HG02973 (cell line): Measurements from ENCODE around the gene LVRN.
A peak's percentile ranks its signal among the peaks of the same experiment; 100 is the strongest.

ENCODE experiments used
- ATAC-seq: cut with Tn5 transposase; IDR thresholded peaks from one replicate; pipeline ENCODE4 v1.9.1; 2021; ENCODE audit warnings: moderate library complexity; ENCODE audit not compliant: unreplicated experiment

The LVRN gene

DNA sequence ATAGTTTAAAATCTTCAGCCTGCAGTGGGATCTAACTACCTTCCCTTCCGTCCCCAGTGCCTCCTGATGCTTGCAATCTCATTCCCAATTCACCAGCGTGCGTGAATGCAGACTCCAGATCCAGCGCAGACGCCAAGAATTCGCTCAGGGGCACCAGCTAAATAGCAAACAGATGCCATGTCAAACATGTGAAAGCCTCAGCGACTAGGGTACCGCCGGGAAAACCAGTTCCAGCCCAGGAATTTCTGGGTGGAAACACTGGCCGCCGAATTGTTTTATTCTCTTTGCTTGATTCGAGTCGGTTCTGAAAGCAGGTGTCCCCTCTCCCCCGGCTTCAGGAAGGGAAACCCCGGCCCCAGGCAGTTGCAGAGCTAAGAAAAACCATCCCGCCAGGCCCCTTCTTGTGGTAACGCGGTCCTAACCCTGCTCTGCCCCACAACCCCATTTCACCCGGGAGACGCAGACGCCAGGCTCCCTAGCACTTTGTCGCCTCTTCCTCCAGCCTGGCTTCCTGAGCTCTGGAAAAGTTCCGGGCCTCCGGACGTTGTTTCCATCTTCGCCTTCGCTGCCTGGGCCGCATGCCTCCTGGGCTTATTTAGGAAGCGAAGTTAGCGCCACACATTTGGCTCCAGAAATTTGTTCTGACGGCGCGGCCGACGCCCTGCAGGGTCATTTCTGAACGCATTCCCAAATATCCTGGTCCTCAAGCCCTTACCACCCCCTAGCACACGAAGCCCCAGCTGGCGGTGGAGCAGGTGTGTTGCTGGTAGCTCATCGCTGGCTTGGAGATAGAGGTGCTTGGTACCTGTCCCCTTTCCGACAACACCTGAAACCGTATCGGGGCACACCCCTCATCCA lies 665 bp upstream of the LVRN start:
- ATAC-seq, result no peak

DNA sequence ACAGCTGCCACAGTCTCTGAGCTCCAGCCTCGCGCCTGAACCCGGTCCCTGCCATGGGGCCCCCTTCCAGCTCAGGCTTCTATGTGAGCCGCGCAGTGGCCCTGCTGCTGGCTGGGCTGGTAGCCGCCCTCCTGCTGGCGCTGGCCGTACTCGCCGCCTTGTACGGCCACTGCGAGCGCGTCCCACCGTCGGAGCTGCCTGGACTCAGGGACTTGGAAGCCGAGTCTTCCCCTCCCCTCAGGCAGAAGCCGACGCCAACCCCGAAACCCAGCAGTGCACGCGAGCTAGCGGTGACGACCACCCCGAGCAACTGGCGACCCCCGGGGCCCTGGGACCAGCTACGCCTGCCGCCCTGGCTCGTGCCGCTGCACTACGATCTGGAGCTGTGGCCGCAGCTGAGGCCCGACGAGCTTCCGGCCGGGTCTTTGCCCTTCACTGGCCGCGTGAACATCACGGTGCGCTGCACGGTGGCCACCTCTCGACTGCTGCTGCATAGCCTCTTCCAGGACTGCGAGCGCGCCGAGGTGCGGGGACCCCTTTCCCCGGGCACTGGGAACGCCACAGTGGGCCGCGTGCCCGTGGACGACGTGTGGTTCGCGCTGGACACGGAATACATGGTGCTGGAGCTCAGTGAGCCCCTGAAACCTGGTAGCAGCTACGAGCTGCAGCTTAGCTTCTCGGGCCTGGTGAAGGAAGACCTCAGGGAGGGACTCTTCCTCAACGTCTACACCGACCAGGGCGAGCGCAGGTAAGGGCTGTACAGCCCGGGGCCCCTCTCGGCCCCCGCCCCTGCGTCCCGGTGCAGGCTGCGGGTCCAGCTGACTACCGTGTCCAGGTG lies 509 bp downstream of the LVRN start:
- ATAC-seq, result no peak

DNA sequence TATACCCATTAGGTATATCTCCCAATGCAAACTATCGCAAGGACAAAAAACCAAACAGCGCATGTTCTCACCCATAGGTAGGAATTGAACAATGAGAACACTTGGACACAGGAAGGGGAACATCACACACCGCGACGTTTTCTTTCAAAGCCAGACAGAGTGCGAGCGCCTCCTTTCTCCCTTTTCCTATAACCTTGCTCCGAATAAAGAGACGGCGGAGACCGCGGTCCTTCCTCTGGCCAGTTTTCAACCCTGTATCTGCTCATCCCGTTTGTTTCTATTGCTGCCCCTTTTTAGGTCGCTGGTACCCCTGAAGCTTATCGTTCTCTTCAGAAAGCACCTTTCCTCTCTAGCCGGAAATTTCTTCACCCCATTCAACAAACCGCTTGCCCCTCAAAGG lies 1.3 kb downstream of the LVRN start:
- ATAC-seq, result no peak

DNA sequence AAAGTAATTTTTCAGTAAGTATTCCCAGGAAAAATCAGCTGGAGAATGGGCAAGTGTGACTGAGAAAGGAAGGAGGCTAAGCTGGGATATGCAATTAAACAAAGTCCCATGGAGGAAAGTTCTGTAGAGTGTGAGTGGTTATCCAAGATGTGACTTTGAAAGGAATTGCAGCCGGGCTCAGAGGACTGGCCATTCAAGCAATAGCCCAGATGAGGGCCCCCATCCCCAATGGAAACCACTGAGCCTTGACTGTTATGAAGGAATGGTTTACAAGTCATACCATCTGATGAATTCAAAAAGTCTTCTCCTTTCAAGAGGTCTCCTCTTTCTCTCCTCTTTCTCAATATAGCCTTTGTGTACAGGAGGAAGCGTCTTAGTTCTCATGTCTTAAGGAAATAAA lies 6.5 kb downstream of the LVRN start:
- ATAC-seq, result no peak

DNA sequence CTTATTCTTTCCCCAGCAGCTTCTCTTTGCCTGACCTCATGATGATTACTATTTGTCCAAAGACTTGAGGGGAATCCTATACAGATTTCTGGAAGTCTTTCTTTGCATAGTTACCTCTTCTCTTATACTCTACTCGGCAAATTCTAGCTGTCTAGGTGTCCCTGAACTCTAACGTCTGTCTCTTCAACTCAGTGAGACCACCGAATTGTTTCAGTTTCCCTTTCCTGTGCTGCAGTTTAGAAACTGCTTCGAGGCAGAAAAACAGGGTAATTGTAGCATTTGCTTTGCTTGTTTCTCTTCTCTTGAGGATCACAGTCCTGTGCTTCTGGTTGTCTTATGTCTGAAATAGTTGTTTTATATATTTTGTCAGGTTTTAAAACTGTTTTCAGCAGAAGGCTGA lies 14.8 kb downstream of the LVRN start:
- peak; percentile 89 for ATAC-seq

DNA sequence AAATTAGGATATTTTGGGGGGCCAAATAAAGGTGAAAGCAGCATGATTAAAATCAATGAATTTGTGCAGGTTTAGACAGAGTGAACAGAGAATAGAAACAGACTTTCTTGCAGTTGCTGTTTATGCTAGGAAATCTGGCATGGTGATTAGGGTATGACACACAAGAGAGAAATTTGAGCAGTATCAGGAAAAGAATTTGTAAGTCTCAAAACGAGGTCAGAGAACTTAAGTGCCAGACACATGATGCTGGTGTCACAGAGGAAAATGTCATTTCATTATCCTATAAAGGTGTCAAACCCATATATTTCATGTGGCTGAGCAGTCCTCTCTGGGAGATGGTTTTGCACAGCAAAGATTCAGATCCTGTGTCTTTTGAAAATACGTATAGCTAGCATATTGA lies 15.7 kb downstream of the LVRN start:
- ATAC-seq, result no peak

DNA sequence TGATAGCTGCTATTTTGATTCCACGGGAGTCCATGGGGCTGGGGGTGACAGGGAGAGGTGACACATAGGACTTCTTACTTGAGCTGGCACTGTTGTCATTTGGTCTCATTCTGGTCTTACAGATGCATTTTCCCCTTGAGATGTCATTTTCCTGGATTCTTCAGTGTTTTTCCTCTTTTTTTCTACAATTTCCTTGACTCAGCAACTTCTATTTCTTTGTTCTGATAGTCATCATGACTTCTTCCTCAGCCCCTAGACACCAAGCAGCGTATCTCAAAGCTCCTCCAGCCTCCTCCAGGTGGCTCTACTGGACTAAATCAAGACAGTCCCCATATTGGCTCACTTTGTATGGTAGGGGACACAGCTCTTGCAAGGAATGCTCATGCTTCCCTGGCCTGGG lies 16.5 kb downstream of the LVRN start:
- no peak for ATAC-seq

DNA sequence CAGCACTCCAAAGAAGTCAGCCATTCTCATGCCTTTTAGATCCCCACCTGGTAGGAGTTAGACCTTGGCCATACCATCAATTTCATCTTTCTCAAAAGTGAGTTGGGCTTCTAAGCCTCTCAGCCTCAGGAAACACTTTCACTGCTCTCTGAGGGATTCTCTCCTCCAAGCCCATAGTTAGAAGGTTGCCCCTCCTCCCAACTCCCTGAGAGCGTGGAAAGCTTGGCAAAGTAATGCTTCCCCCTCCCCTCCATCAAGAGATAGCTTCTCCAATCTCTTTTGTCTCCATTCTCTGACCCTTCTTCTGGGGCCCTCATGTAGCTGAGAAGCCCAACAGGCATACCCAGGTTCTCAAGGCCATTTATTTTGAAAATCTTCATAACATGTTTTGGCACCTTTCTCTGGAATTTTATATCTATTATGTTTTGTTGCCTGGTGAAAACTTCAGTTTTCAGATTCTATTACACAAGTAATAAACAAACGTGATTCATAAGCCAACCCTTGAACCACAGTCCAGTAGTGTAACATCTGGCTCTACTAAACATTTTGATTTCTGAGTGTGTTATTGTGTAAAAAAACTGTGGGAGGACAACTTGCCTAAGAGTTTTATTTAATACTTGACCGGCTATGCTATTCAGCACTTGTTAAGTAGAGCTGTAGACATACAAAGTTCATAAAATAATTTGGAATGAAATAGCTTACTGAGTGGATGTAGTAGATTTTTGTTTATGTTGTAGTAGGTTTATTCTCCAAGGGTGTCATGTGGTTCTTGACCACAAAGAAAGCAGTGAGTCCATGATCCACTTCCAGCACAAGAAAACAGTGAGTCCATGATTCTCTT lies 17.1 kb downstream of the LVRN start:
- ATAC-seq, result no peak

DNA sequence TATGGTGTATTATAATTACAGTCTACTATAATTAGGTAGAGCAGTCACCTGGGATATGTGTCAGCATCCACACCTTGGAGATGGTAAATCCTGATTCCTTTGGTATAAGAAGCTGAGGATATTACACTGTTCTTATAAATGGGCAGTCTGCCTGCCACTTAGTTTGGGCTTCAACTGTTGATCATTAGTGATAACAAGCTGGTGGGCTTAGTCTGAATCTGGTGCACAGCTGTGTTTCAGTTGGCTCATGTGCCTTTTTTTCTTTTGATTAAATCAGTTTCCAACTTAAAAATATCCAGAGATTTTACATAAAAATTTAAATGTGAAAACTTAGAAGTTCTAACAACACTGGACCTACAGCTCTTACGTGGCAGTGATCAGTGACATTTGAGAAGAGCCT lies 21.2 kb downstream of the LVRN start:
- ATAC-seq, result no peak

DNA sequence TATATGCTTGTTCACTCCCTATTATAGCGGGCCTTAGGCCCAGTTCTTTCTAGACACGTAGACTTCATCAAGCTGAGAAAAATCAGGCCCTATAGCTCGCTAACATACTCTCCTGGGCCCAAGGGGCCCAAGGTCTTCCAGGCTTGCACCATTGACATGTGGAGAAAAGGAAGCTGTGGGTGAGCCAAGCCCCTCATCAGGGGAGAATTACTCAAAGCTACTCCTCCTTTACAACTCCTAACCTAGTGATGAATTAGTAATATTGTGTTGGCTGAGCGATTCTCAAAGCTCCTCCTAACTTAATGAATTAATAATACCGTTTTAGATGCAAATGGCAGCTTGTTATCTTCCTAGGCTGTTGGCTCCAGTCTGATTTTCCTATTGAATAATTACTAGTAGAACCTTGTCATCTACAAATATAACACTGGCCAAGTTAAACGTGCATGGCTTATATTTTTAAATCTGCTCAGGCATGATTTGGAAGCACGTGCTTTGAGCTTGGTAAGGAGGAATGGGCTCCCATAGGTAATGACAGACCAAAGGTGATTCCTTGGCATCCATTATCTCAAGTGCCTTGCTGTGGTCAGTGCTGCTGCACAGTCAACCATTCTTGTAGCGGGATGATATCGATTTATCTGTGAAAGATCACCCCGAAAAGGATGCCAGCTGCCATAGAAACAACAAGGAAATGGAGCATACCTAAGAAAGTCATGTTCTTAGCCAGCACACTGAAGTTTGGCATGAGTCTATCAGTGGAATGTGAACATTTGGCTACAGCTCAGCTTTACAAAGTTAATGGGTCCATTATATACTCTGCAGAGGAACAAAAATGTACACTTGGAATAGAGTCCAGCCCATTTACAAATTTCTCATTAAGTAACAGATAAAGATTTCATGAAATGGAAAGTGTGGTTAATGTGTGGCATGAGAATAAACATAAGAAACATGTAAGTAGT lies 23.8 kb downstream of the LVRN start:
- ATAC-seq, result no peak

DNA sequence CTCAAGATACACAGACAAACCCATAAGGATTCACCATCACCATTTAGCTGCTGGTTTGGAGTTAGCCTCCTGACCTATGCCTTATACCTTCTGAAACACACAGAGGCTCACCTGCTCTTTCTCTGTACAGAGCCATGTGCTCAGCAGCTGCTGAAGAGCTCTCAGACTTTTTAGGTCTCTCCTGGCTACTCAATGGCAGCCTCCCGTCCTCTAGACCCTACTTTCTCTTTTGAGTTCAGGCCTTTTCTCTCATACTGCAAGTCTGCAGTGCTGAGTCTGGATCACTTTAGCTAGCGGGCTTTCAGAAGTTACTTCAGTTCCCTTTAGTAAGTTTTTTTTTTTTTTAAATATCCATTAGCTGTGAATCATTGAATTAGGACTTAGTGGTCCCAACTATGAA lies 25.7 kb downstream of the LVRN start:
- no peak for ATAC-seq

DNA sequence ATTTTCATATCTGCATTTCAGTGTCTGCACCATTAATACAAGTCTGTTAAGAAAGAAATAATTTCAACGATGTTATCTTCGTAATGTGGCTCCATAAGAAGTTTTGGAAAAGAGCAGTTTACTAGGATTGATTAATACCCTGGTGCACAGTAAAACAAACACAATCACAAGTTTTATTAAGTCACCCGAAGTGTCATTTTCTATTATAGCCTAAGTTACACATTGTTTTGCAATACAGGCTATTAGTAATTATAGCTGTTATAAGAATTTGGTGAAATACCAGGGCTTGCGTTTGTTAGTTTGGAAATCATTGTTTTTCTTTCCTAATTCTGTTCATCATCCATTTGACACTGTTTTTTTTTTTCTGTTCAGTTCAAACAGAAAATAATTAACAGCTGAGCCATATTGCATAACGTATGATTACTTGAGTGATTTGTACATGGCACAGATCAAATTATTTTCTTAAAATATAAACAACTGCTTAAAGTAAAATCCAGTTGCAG lies 30.6 kb downstream of the LVRN start:
- ATAC-seq, result no peak

DNA sequence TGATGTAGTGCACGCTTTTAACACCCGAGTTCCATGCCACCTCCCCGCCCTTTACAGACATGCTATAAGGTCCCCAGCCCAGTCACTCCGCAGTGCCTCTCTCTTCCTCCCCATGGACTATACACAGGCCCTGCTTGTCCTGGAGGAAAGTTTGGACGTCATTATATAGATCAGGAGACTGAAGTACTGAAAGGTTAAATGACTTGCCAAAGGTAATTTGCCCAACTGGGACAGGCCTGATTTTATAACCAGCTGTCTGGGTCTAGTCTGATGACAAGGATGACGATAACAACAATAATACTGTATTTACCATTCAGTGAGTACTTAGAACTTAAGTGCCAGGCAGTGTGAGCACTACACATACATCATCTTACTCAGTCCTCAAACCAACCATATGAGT lies 33.1 kb downstream of the LVRN start:
- no peak for ATAC-seq

DNA sequence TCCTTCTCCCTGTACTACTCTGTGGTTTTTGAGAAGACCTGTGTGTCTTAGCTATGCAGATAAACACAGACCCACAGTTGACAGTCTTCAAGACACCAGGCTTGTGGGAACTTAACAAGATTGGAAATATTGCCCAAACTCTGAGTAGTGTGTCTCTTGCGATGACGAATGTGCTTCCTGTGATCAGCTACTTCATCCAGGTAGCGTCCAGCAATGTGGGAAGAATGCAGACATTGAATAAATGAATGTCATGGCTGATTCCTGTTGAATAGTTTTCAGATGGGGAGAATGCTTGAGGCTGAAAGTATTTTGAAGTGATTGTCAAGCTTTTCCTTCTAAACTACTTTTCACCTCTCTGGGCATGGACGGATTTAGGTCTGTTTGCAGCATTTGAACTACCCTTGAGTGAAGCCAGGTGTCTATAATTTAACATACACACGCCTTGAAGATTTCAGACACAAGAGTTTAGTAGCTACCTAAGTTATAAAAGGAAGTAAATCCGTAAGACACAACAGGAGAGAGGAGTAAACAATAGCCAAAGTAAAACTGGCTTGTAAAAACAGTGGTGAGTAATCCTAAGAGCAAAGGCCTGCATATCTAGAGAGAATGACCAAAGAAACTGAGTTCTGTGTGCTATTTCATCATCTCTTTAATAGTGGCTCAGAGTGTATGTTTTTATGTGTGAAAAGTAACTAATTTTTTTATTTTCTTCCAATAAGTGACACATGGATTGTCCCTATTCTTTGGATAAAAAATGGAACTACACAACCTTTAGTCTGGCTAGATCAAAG lies 40.0 kb downstream of the LVRN start:
- ATAC-seq, result no peak

DNA sequence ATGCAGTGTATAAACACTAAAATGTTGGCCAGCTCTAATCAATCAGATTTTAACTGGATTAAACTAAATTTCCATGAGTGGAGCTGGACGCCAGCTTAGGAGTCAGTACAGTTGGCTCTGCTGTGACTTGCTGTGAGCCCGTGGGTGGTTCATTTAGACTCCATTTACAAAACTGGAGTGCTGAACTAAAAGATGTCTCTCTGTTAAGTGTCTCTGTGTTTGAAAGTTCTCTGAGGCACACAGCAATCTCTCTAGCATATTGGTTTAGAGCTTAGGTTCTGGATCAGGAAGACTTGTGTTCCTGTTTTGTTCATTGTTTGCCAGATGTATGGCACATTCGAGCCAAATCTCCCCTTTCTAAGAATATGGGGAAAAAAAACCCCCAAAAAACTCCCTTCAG lies 42.0 kb downstream of the LVRN start:
- no peak for ATAC-seq

DNA sequence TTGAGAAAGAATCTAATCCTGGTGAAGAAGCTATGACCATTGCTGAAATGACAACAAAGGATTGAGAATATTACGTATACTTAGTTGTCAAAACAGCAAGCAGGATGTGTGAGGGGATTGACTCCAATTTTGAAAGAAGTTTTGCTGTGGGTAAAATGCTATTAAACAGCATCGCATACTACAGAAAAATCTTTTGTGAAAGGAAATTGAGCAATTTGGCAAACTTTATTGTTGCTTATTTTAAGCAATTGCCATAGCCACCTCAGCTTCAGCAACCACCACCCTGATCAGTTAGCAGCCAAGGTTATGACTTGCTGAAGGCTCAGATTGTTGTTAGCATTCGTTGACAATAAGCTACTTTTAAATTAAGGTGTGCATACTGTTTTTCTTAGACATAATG lies 47.5 kb downstream of the LVRN start:
- no peak for ATAC-seq

DNA sequence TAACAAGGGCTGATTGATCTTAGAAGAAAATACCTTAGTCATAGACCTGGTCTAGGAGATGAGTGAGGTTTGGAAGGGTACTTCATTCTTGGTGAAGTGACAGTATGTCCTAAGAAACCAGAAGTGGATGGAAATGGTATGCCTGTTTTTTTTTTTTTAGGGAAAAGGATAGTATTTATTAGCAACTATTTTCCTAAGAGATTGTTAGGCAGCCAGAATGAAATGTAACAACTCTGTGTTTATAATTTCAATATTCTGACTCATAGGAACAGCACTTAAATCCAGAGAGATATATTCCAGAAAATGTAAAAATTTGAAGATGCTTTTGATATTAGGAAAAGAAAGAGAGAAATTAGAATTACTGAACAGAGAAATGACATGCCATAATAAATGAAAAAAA lies 48.8 kb downstream of the LVRN start:
- no peak for ATAC-seq

DNA sequence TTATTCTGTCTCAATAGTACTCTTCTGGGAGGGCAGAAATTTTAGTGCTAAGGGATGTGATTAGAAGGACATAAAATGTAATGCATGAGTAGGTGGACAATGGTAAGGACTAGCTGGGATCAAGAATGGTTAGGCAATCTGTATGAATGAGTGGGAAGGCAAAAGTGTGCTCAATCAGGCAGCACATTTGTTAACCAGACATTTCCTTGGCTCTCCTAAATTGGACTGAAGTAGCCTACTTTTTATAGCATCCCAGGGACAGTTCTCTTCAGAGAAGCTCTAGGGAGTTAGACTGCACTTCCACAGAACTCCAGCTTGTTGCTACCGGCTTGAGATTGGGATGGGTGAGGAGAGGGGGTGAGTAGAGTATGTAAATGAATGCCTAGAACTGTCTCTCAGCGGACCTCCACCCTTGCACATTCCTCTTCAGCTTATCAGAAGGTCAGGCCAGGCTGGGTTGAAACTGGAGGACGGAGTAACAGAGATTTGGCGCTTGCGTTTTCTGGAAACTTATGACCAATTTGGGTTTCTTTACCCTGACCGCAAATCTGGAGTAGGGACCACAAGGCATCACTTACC lies 51.0 kb downstream of the LVRN start:
- no peak for ATAC-seq

DNA sequence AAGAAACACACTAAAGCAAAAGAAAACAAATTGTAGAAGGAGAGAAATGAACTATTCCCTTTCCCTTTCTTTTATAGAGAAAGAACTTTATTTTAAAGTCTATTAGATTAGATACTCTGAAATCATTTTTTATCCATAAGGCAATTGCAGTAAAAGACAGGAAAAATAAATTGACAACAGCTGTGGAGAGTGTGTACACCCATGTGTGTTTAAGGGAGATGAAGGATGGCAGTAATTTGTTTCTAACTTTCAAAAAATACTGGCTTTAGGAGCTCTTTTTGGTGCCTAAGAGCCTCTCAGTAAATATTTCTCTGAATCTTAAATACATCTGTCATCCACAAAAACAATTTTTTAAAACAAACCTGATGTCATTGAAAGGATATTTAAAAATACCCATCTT lies 51.7 kb downstream of the LVRN start:
- no peak for ATAC-seq
